ENCODE measurements around the gene MCF2L2. TPM values are rescaled to one million over a fixed set of nuclear protein-coding genes. Genes with fewer than 3 reads are reported as not detected.

Gene MCF2L2
- total RNA-seq, 4 donors from 2014 or later = 0.61 to 2.9 (median 1.3) TPM

- intact Hi-C loops (cut with DNase I) = no loop called here
- Histone ChIP-seq H3K27me3 (no peaks in the 10 kb centered on the region), H3K36me3 (no peaks in the 10 kb centered on the region), H3K27ac (peak overlapping the region in 3 of 4 donors; percentile 23 to 65 (median 45)), H3K4me3 (no peak overlapping the region), H3K9me3 (no peaks in the 10 kb centered on the region), H3K4me1 (peaks cover 0 to 17% (median 0%) of the 10 kb centered on the region in 3 donors)
- WGBS, 2 donors = 85 to 93% methylated on average over 3 of the region's 3 CpGs
- DNase-seq = no peak
- peak in 1 of 4 donors; percentile 8 for TF ChIP-seq POLR2A (IDR thresholded peaks at IDR 0.05)
- no peak for TF ChIP-seq CTCF (IDR thresholded peaks at IDR 0.05)
These were observed 50.4 kb downstream of the MCF2L2 start for GRCh38 chr3:183378008-183378407.

- no peak overlapping the region for H3K4me3 ChIP-seq
- WGBS, 2 donors = 36 to 52% methylated on average over 7 of the region's 7 CpGs
- peak overlapping the region in 3 of 4 donors; percentile 45 to 65 (median 57) for H3K27ac ChIP-seq
- intact Hi-C loops (cut with DNase I) = no loop called here
- no peaks in the 10 kb centered on the region for H3K27me3 ChIP-seq
- TF ChIP-seq CTCF (IDR thresholded peaks at IDR 0.05) = no peak
- TF ChIP-seq POLR2A (IDR thresholded peaks at IDR 0.05) = no peak
- H3K36me3 ChIP-seq = no peaks in the 10 kb centered on the region
- no peak for DNase-seq
- H3K4me1 ChIP-seq = peaks cover 0 to 17% (median 0%) of the 10 kb centered on the region in 3 donors
- no peaks in the 10 kb centered on the region for H3K9me3 ChIP-seq
These were observed 51.0 kb downstream of the MCF2L2 start for GRCh38 chr3:183377307-183377959.

GRCh38 chr3:183375787-183376186 is 52.6 kb downstream of the MCF2L2 start:
- intact Hi-C loops (cut with DNase I) = no loop called here
- Histone ChIP-seq H3K27me3 (no peaks in the 10 kb centered on the region), H3K36me3 (no peaks in the 10 kb centered on the region), H3K4me3 (no peak overlapping the region), H3K4me1 (peaks cover 0 to 25% (median 7%) of the 10 kb centered on the region in 3 donors), H3K9me3 (no peaks in the 10 kb centered on the region), H3K27ac (no peak overlapping the region)
- no peak for DNase-seq
- WGBS, 2 donors = 54 to 74% methylated on average over 5 of the region's 5 CpGs
- TF ChIP-seq CTCF (IDR thresholded peaks at IDR 0.05) (no peak), POLR2A (IDR thresholded peaks at IDR 0.05) (no peak)

- intact Hi-C loops (cut with DNase I) = no loop called here
These were observed 53.1 kb downstream of the MCF2L2 start for GRCh38 chr3:183375337-183375736.

More at GRCh38 chr3:183375337-183375736, 53.1 kb downstream of the MCF2L2 start:
- Histone ChIP-seq H3K36me3 (no peaks in the 10 kb centered on the region), H3K9me3 (no peaks in the 10 kb centered on the region), H3K27ac (no peak overlapping the region), H3K4me1 (peaks cover 0 to 29% (median 12%) of the 10 kb centered on the region in 3 donors), H3K4me3 (no peak overlapping the region), H3K27me3 (no peaks in the 10 kb centered on the region)
- WGBS, 2 donors = 79 to 80% methylated on average over 6 of the region's 6 CpGs
- DNase-seq = no peak
- TF ChIP-seq CTCF (IDR thresholded peaks at IDR 0.05) (no peak), POLR2A (IDR thresholded peaks at IDR 0.05) (no peak)
